ENCODE measurements around the gene LARGE1. TPM values are rescaled to one million over a fixed set of nuclear protein-coding genes. Genes with fewer than 3 reads are reported as not detected.

Gene LARGE1
- total and polyA plus RNA-seq, 2 of the 4 experiments (the other 2 are of a cell fraction): 6.2 to 12.4 TPM

DNA sequence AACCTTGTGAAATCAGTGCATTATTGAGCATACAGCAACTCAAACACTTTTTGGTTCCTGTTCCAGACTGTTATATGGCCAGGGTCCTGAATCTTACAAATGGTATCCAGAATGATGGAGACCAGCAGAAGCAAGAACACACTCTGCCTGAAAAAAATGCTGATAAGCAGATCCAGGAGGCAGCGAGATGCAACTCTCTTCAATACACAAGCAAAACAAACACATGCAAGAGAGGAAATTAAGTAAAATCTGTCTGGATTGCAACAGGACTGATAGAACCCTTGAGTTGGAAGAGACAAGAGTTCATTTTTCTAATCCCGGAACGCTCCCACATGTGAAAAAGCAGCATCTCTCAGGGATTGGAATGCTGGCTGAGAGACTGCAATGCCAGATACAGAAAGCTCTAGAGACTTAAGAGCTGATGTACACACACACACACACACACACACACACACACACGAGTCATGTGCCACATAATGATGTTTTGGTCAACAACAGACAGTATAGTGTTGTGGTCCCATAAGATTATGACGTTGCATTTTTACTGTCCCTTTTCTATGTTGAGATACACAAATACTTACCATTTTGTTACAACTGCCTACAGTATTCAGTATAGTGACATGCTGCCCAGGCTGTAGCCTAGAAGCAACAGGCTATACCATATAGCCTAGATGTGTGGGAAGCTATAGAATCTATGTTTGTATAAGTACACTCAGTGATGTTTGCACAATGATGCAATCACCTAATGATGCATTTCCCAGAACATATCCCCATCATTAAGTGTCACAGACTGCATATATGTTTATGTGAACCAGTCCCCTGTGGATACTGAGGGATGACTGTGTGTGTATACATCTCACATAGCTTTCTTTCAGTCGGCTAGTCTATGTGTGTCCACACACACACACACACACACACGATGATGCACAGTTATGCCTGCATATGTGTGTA, 406.6 kb downstream of the LARGE1 start (continued):
- TF ChIP-seq, protein P1, sequence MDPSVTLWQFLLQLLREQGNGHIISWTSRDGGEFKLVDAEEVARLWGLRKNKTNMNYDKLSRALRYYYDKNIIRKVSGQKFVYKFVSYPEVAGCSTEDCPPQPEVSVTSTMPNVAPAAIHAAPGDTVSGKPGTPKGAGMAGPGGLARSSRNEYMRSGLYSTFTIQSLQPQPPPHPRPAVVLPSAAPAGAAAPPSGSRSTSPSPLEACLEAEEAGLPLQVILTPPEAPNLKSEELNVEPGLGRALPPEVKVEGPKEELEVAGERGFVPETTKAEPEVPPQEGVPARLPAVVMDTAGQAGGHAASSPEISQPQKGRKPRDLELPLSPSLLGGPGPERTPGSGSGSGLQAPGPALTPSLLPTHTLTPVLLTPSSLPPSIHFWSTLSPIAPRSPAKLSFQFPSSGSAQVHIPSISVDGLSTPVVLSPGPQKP (IDR thresholded peaks at IDR 0.05; ENCODE audit: borderline replicate concordance, low read depth, low read length): no peak

DNA sequence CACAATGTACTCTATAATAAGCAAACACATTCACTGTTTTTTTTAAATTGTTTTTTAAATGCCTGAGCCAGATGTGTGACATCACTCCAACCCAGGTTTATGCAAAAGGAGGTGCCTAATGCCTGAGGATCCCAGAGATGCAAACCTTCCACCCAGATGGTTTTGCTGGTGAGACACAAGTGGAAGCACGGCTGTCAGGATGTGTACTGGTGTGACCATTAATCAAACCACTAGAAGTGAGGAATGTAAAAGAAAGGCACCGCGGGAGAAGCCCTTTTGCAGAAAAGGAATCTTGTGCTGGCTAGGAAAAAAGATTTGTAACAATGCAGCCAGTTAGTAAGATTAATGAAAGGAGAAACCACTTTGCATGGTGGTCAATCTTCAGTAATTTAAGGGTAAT, 407.4 kb downstream of the LARGE1 start:
- Histone ChIP-seq H3K9ac (ENCODE audit: low read depth, low read length) (no peak overlapping the region), H3K9me1 (ENCODE audit: insufficient read depth, low read length) (peaks cover 2% of the 10 kb centered on the region; the same call in 1 of the 2 replicates), H3K56ac (ENCODE audit: extremely low read depth, insufficient read depth, low read length) (no peak overlapping the region), H4K91ac (ENCODE audit: insufficient read depth, low read depth, low read length) (no peak overlapping the region), H3K18ac (ENCODE audit: low read depth, low read length) (no peak overlapping the region), H3K79me1 (ENCODE audit: low read depth in 1 of 2, low read length in 2 of 2) (no peaks in the 10 kb centered on the region), H3K4ac (ENCODE audit: low read depth, low read length) (no peak overlapping the region), H4K20me1 (ENCODE audit: insufficient read depth, low read length) (no peaks in the 10 kb centered on the region), H3K4me3 (ENCODE audit: insufficient read depth, low read depth, low read length) (no peak overlapping the region), H3K36me3 (ENCODE audit: control insufficient read depth, insufficient read depth, low read length) (no peaks in the 10 kb centered on the region), H2AK5ac (ENCODE audit: low read depth, low read length) (no peak overlapping the region), H2BK5ac (ENCODE audit: low read depth, low read length, poor library complexity, severe bottlenecking) (no peak overlapping the region), H2AFZ (replicated peaks; ENCODE audit: low read length, poor library complexity) (no peak overlapping the region), H3K23ac (ENCODE audit: low read depth, low read length) (no peak overlapping the region), H3K4me2 (ENCODE audit: low read depth, low read length) (no peak overlapping the region; the same call in 1 of the 2 replicates), H3K9me3 (ENCODE audit: control insufficient read depth, insufficient read depth, low read length) (no peaks in the 10 kb centered on the region), H3K27me3 (ENCODE audit: control insufficient read depth, insufficient read depth, low read length) (no peaks in the 10 kb centered on the region), H4K5ac (ENCODE audit: low read depth, low read length) (no peak overlapping the region), H4K8ac (ENCODE audit: low read depth in 2 of 2, low read length in 2 of 2) (no peak overlapping the region), H3K4me1 (ENCODE audit: control insufficient read depth, insufficient read depth, low read length) (peaks cover 2% of the 10 kb centered on the region; the same call in 1 of the 2 replicates), H3K27ac (ENCODE audit: insufficient read depth, low read length) (no peak overlapping the region), H2AK9ac (replicated peaks; ENCODE audit: low read depth, low read length, poor library complexity) (no peak overlapping the region), H2BK120ac (ENCODE audit: low read depth, low read length) (no peak overlapping the region), H2BK20ac (ENCODE audit: low read depth, low read length) (no peak overlapping the region), H3K14ac (replicated peaks; ENCODE audit: low read depth, low read length) (no peak overlapping the region), H2BK15ac (ENCODE audit: low read depth, low read length) (no peak overlapping the region)
- WGBS, 2 experiments (ENCODE audit: extremely low coverage in 2 of 2, insufficient read length in 1 of 2): no CpG with 5 or more reads among the region's 3 CpGs
- ChIA-PET POLR2A (ENCODE audit: unreplicated experiment) (no interaction called here), CTCF (no interaction called here)
- intact Hi-C loops (cut with micrococcal nuclease) (loop anchor here (10.0 kb wide), 1 partner anchor 292 kb away; no protein-coding TSS in a partner anchor), in situ Hi-C loops (cut with MboI; ENCODE audit: low sequenced_read_pairs) (loop anchor here (10.0 to 25.0 kb wide), 3 partner anchors 412 to 1642 kb away; partner anchors contain the start of gene LARGE1), dilution Hi-C loops (cut with HindIII; ENCODE audit: low sequenced_read_pairs, unreplicated experiment) (no loop called here)
- ATAC-seq (ENCODE audit: low read depth) (peak; percentile 29; the same call in 1 of the 2 replicates), DNase-seq (peak; percentile 46)
- BruUV-seq (replicated peaks): no TSS peak
- TF ChIP-seq RFX5 (IDR thresholded peaks at IDR 0.05; ENCODE audit: low read depth, low read length): no peak
- TF ChIP-seq POLR2A (IDR thresholded peaks at IDR 0.05; ENCODE audit: low read depth, low read length): no peak
- no peak for TF ChIP-seq BHLHE40 (IDR thresholded peaks at IDR 0.05; ENCODE audit: low read depth, low read length)
- no peak for TF ChIP-seq CEBPB (IDR thresholded peaks at IDR 0.05; ENCODE audit: low read depth, low read length)
- TF ChIP-seq, protein P1 (IDR thresholded peaks at IDR 0.05; ENCODE audit: borderline replicate concordance, low read depth, low read length): no peak
- TF ChIP-seq MAZ (IDR thresholded peaks at IDR 0.05; ENCODE audit: borderline replicate concordance, low read depth, low read length): no peak
- TF ChIP-seq MXI1 (IDR thresholded peaks at IDR 0.05; ENCODE audit: borderline replicate concordance, low read depth, low read length): no peak
- TF ChIP-seq FOS (IDR thresholded peaks at IDR 0.05; ENCODE audit: low read depth, low read length): no peak
- TF ChIP-seq RAD21 (IDR thresholded peaks at IDR 0.05; ENCODE audit: low read length): no peak
- TF ChIP-seq NFE2L2 (IDR thresholded peaks at IDR 0.05; ENCODE audit: low read depth, low read length): no peak
- TF ChIP-seq SMC3 (IDR thresholded peaks at IDR 0.05; ENCODE audit: low read depth, low read length): no peak
- no peak for TF ChIP-seq CHD1 (IDR thresholded peaks at IDR 0.05; ENCODE audit: low read depth, low read length)
- TF ChIP-seq, protein P2, sequence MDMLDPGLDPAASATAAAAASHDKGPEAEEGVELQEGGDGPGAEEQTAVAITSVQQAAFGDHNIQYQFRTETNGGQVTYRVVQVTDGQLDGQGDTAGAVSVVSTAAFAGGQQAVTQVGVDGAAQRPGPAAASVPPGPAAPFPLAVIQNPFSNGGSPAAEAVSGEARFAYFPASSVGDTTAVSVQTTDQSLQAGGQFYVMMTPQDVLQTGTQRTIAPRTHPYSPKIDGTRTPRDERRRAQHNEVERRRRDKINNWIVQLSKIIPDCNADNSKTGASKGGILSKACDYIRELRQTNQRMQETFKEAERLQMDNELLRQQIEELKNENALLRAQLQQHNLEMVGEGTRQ (IDR thresholded peaks at IDR 0.05; ENCODE audit: low read depth, low read length): no peak

Measured in IMR-90 (cell line).